ENCODE measurements around the gene TJP1. TPM values are rescaled to one million over a fixed set of nuclear protein-coding genes. Genes with fewer than 3 reads are reported as not detected.

TJP1 gene
- total RNA-seq, 1 experiment from 2014 or later = 67.0 TPM

GRCh38 chr15:29701151-29701550 lies 121.1 kb downstream of the TJP1 start:
- H3K4me1 ChIP-seq (ENCODE audit: insufficient read depth, low read length) = peaks cover 26% of the 10 kb centered on the region
- DNase-seq (no peak), ATAC-seq (no peak)
- no peak overlapping the region for H3K4me2 ChIP-seq (ENCODE audit: low read length)
- no peak overlapping the region for H3K4me3 ChIP-seq (ENCODE audit: low read length)
- H3F3A ChIP-seq (ENCODE audit: low read length, unreplicated experiment) = peaks cover 4% of the 10 kb centered on the region
- no peak for TF ChIP-seq CTCF (conservative IDR thresholded peaks at IDR 0.05; ENCODE audit: low read depth, low read length)
- ChIA-PET CTCF (no interaction called here), POLR2A (ENCODE audit: unreplicated experiment) (no interaction called here)
- H3K9ac ChIP-seq (ENCODE audit: low read length) = no peak overlapping the region
- H3K79me2 ChIP-seq (ENCODE audit: low read length) = no peaks in the 10 kb centered on the region
- H4K20me1 ChIP-seq (ENCODE audit: low read length) = no peaks in the 10 kb centered on the region
- no peak overlapping the region for H3K27ac ChIP-seq (ENCODE audit: low read length)
- H3K9me3 ChIP-seq (ENCODE audit: low read length) = no peaks in the 10 kb centered on the region
- no peaks in the 10 kb centered on the region for H3K9me2 ChIP-seq (replicated peaks; ENCODE audit: low read length)
- intact Hi-C loops (cut with micrococcal nuclease) = no loop called here
- H3K27me3 ChIP-seq (ENCODE audit: low read length) = no peaks in the 10 kb centered on the region
- H2AFZ ChIP-seq (ENCODE audit: low read length) = no peak overlapping the region
- BruUV-seq (replicated peaks) = no TSS peak
- peaks cover 52% of the 10 kb centered on the region for H3K36me3 ChIP-seq (ENCODE audit: low read depth, low read length)

GRCh38 chr15:29700296-29700695 lies 122.0 kb downstream of the TJP1 start:
- Histone ChIP-seq H2AFZ (ENCODE audit: low read length) (no peak overlapping the region), H3K36me3 (ENCODE audit: low read depth, low read length) (peaks cover 46% of the 10 kb centered on the region), H3K79me2 (ENCODE audit: low read length) (no peaks in the 10 kb centered on the region), H3K9ac (ENCODE audit: low read length) (no peak overlapping the region), H3K27me3 (ENCODE audit: low read length) (no peaks in the 10 kb centered on the region), H3K4me3 (ENCODE audit: low read length) (no peak overlapping the region), H3K9me3 (ENCODE audit: low read length) (no peaks in the 10 kb centered on the region), H3K4me1 (ENCODE audit: insufficient read depth, low read length) (peaks cover 26% of the 10 kb centered on the region), H3K9me2 (replicated peaks; ENCODE audit: low read length) (no peaks in the 10 kb centered on the region), H4K20me1 (ENCODE audit: low read length) (no peaks in the 10 kb centered on the region), H3F3A (ENCODE audit: low read length, unreplicated experiment) (peaks cover 4% of the 10 kb centered on the region), H3K27ac (ENCODE audit: low read length) (no peak overlapping the region), H3K4me2 (ENCODE audit: low read length) (no peak overlapping the region)
- intact Hi-C loops (cut with micrococcal nuclease) = no loop called here
- ATAC-seq (no peak), DNase-seq (no peak)
- ChIA-PET POLR2A (ENCODE audit: unreplicated experiment) (no interaction called here), CTCF (no interaction called here)
- BruUV-seq (replicated peaks) = TSS peak; percentile 27
- TF ChIP-seq EZH2 (IDR thresholded peaks at IDR 0.05; ENCODE audit: low read length, unreplicated experiment) = no peak

- Histone ChIP-seq H3K9me3 (ENCODE audit: low read length) (no peaks in the 10 kb centered on the region), H3K27me3 (ENCODE audit: low read length) (no peaks in the 10 kb centered on the region), H3K79me2 (ENCODE audit: low read length) (no peaks in the 10 kb centered on the region), H4K20me1 (ENCODE audit: low read length) (no peaks in the 10 kb centered on the region), H3K4me3 (ENCODE audit: low read length) (no peak overlapping the region), H2AFZ (ENCODE audit: low read length) (no peak overlapping the region), H3F3A (ENCODE audit: low read length, unreplicated experiment) (peaks cover 4% of the 10 kb centered on the region), H3K9me2 (replicated peaks; ENCODE audit: low read length) (no peaks in the 10 kb centered on the region), H3K36me3 (ENCODE audit: low read depth, low read length) (peaks cover 41% of the 10 kb centered on the region), H3K4me1 (ENCODE audit: insufficient read depth, low read length) (peaks cover 26% of the 10 kb centered on the region), H3K4me2 (ENCODE audit: low read length) (no peak overlapping the region), H3K9ac (ENCODE audit: low read length) (no peak overlapping the region), H3K27ac (ENCODE audit: low read length) (no peak overlapping the region)
- no peak for TF ChIP-seq EZH2phosphoT487 (IDR thresholded peaks at IDR 0.05; ENCODE audit: borderline replicate concordance, low read length)
- TF ChIP-seq CTCF (conservative IDR thresholded peaks at IDR 0.05; ENCODE audit: low read depth, low read length) = no peak
- TF ChIP-seq EZH2 (IDR thresholded peaks at IDR 0.05; ENCODE audit: low read length, unreplicated experiment) = no peak
- no peak for ATAC-seq
- BruUV-seq (replicated peaks) = no TSS peak
- ChIA-PET POLR2A (ENCODE audit: unreplicated experiment) (no interaction called here), CTCF (no interaction called here)
- intact Hi-C loops (cut with micrococcal nuclease) = no loop called here
- no peak for DNase-seq
Measured at GRCh38 chr15:29699791-29700190, 122.5 kb downstream of the TJP1 start.

All from PC-3 (cell line).